HEK293T (cell line): Measurements from ENCODE around the gene AOPEP.

Source experiments
- ARNT ChIP-seq: fragments of 450-650 bp; IDR thresholded peaks from 2 replicates; pipeline ENCODE4 v1.6.1; 2017; ENCODE audit warnings: mild to moderate bottlenecking
- BHLHE40 ChIP-seq: fragments of 450-650 bp; IDR thresholded peaks from 2 replicates; pipeline ENCODE4 v1.6.1; 2016; ENCODE audit warnings: mild to moderate bottlenecking, moderate library complexity, borderline replicate concordance
- CTBP1 ChIP-seq: fragments of 450-650 bp; IDR thresholded peaks from 2 replicates; pipeline ENCODE4 v1.6.1; 2016; ENCODE audit warnings: borderline replicate concordance
- ELF4 ChIP-seq: fragments of 450-650 bp; IDR thresholded peaks from 2 replicates; pipeline ENCODE4 v1.6.1; 2017; ENCODE audit warnings: antibody characterized with exemption
- FOXA1 ChIP-seq: fragments of 450-650 bp; IDR thresholded peaks from 2 replicates; pipeline ENCODE4 v1.6.1; 2016; ENCODE audit warnings: mild to moderate bottlenecking
- FOXK2 ChIP-seq: fragments of 450-650 bp; IDR thresholded peaks from 2 replicates; pipeline ENCODE4 v1.6.1; 2016; ENCODE audit warnings: mild to moderate bottlenecking
- FOXM1 ChIP-seq: fragments of 450-650 bp; IDR thresholded peaks from 2 replicates; pipeline ENCODE4 v1.6.1; 2017; ENCODE audit warnings: mild to moderate bottlenecking, borderline replicate concordance
- L3MBTL2 ChIP-seq: fragments of 450-650 bp; conservative IDR thresholded peaks from 2 replicates; pipeline ENCODE4 v1.6.1; 2016; ENCODE audit warnings: mild to moderate bottlenecking
- LEF1 ChIP-seq: fragments of 450-650 bp; IDR thresholded peaks from 2 replicates; pipeline ENCODE4 v1.6.1; 2017; ENCODE audit warnings: mild to moderate bottlenecking, borderline replicate concordance
- SP1 ChIP-seq: fragments of 450-650 bp; IDR thresholded peaks from 2 replicates; pipeline ENCODE4 v1.6.1; 2017
- SUZ12 ChIP-seq: fragments of 450-650 bp; IDR thresholded peaks from 2 replicates; pipeline ENCODE4 v1.6.1; 2016; ENCODE audit warnings: mild to moderate bottlenecking
- TARDBP ChIP-seq: fragments of 450-650 bp; IDR thresholded peaks from 2 replicates; pipeline ENCODE4 v1.6.1; 2016
- ZNF384 ChIP-seq: fragments of 450-650 bp; IDR thresholded peaks from 2 replicates; pipeline ENCODE4 v1.6.1; 2016
- TF ChIP-seq, protein P1 (sequence below): fragments of 450-650 bp; IDR thresholded peaks from 2 replicates; pipeline ENCODE4 v1.6.1; 2016

DNA sequence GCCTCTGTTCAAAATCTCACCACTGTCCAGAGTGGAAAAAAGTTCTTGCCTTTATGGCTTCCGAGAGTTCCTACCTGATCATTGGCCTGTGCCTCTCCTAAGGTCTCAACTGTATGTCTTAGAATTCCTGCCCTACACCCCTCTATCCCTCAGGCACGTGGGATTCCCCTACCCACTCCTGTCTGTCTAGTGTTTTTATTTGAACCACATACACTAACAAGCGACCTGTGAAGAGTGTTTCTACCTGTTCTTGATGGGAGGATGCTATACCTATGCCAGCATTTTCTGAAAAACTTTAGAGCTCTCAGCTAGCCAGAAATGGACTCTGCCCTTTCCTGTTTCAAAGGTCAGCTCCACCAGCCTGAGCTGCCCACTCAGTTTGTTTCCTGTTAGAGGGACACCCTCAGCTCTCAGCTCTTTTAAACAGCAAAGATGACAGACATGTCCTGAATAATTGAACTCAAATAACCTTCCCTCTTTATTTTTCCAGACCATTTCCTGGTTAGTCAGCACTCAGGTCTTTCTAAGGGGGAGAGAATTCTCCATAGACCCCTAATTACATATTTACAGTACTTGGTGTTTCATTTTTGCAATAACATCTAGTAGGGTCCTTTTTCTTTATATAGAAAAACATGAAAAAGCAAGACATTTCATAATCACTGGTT, 214.8 kb downstream of the AOPEP start:
- TF ChIP-seq FOXK2 (no peak), SP1 (no peak), ZNF384 (no peak), FOXM1 (no peak), L3MBTL2 (no peak), ARNT (no peak), FOXA1 (no peak), BHLHE40 (no peak), SUZ12 (no peak), CTBP1 (no peak), TARDBP (no peak), ELF4 (no peak), LEF1 (no peak)
- TF ChIP-seq, protein P1, sequence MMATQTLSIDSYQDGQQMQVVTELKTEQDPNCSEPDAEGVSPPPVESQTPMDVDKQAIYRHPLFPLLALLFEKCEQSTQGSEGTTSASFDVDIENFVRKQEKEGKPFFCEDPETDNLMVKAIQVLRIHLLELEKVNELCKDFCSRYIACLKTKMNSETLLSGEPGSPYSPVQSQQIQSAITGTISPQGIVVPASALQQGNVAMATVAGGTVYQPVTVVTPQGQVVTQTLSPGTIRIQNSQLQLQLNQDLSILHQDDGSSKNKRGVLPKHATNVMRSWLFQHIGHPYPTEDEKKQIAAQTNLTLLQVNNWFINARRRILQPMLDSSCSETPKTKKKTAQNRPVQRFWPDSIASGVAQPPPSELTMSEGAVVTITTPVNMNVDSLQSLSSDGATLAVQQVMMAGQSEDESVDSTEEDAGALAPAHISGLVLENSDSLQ, result no peak
